GOT3 (cell line): ENCODE results near the gene CADM1.
"Not testable (repeated sequence)": the region's sequence is repeated elsewhere in the genome, so short reads cannot be mapped to it uniquely, and the experiment has no call there.

Experiments used
- DNase-seq: peaks from one replicate; lab custom pipeline; 2025; ENCODE audit warnings: mixed read lengths; lab: John Stamatoyannopoulos, UW

The CADM1 gene

GRCh38 chr11:115477410-115477809 lies 26.8 kb downstream of the CADM1 start:
- no peak for DNase-seq

DNA sequence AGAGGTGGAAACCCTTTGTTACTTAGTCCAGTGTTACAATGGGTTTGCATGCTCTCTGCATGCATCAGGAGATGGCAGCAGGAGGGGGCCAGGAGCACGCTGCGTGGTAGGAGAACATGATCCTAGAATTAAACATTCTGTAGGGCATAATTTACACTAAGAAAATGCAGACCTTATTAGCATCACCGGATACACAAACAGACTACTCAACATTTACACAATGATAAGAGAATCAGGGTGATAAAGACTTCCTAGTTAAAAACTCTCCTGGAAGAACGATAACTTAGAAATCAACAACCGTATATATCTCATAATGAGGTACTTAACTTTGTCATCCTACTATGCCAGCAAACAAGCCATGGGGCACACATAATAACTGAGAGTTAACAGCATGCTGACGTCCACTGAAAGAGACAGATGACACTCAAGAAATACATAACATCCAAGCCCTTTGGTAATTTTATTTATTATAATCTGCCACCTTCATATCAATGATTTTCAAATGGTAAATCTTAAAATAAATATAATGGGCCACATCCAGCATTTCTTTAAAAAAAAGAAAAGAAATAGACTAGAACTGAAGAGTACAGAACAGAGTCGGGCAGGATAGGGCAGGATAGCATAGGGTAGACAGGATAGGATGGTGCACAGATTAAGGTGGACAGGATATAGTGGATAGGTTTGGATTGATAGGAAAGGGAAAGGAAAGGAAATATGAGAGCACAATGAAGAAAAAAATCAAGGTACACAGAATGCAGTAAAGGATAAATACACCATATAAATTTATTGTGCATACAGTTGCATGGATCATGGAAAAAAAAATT lies 27.5 kb downstream of the CADM1 start:
- DNase-seq: no peak

GRCh38 chr11:115475564-115475963 lies 28.7 kb downstream of the CADM1 start:
- DNase-seq: no peak

DNA sequence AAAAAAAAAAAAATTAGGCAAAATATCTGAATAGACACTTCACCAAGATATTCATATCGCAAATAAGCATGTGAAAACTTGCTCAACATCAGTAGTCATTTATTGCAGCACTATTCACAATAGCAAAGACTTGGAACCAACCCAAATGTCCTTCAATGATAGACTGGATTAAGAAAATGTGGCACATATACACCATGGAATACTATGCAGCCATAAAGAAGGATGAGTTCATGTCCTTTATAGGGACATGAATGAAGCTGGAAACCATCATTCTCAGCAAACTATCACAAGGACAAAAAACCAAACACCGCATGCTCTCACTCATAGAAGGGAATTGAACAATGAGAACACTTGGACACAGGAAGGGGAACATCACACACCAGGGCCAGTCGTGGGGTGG lies 29.9 kb downstream of the CADM1 start:
- DNase-seq: not testable (repeated sequence)

DNA sequence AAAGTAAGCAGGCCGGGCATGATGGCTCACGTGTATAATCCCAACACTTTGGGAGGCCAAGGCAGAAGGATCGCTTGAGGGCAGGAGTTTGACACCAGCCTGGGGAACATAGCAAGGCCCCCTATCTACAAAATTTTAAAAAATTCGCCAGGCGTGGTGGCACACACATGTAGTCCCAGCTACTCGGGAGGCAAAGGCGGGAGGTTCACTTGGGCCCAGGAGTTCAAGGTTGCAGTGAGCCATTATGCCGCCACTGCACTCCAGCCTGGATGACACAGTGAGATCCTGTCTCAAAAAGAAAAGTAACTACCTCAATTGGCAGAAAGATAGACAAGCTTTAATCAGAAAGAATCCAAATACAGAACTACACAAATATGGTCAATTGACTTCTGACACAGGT lies 31.0 kb downstream of the CADM1 start:
- DNase-seq: no peak

GRCh38 chr11:115471367-115471766 lies 32.8 kb downstream of the CADM1 start:
- no peak for DNase-seq

DNA sequence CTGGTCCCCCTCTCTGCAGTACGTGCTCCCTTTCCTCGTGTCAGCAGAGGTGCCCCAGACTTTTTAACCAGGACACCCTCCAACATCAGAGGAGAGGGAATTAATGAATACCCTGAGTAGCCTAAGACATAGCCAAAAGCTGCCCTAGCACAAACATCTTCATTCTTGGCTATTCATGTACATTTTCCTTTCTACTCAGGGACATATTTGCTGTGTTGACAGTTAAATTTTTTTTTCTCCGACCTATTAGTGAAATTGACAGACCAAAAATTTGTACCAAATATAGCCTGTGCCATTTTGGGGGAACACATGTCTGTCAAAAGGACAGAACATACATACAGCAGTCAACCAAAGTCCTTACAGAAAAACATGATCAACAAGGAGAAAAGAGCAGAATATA lies 33.3 kb downstream of the CADM1 start:
- no peak for DNase-seq

- DNase-seq: no peak
These were observed 34.9 kb downstream of the CADM1 start for GRCh38 chr11:115469361-115469760.

GRCh38 chr11:115466122-115466521 lies 38.1 kb downstream of the CADM1 start:
- no peak for DNase-seq

DNA sequence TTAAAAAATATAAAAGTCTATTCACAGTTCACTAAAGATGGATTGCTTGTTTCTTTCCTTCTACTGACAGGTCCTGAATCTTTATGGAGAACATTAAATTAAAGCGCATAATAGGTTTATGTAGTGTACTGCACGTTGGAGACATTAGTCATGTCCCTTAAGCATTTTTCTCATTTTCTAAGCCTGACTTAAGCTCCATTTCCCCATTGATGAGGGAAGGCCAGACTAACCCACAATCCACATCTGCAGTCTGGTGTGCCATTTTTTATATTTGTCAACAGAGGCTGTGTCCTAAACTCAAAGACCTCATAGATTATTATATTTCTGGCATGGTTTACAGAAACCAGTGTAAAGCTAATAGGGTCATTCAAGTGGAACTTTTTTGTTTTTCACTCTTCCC lies 39.9 kb downstream of the CADM1 start:
- DNase-seq: no peak

- no peak for DNase-seq
These were observed 40.6 kb downstream of the CADM1 start for GRCh38 chr11:115463606-115464005.

GRCh38 chr11:115462757-115463156 lies 41.5 kb downstream of the CADM1 start:
- no peak for DNase-seq

GRCh38 chr11:115462004-115462541 lies 42.1 kb downstream of the CADM1 start:
- DNase-seq: no peak

DNA sequence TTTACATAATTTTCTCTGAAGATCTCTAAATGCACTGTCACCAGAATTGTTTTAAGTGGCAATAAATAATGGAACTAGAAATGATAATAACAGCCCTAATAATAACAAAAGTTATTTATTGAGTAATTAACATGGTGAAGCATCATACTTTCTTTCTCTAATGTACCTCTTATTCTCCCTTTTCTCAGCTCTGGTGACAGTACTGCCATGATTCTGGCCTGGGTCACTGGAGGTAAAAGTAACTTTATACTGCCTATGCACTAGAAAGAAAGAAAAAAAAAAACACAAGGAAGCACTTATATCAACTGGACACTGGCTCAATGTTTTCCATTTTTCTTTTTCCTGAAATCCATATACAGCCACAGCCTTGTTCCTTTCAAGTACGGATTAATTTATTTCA lies 43.7 kb downstream of the CADM1 start:
- DNase-seq: no peak

DNA sequence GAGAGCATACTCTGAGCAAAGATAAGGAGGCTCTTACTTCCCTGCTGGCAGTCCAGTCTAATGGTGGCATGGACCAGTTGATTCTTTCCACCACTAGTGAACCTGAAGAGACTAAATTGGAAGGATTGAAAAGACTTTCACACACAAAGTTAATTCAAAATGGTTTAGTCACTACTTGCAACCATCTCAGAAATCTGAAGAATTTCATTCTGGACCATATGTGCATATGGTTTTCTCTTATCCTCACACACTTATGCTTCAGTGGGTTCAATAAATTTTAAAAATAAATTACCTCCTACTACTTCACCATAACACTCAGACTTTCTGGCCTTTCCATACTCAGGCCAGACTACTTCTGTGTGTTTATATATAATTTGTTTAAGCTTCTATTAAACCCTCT lies 44.7 kb downstream of the CADM1 start:
- no peak for DNase-seq

GRCh38 chr11:115458877-115459276 lies 45.3 kb downstream of the CADM1 start:
- no peak for DNase-seq

DNA sequence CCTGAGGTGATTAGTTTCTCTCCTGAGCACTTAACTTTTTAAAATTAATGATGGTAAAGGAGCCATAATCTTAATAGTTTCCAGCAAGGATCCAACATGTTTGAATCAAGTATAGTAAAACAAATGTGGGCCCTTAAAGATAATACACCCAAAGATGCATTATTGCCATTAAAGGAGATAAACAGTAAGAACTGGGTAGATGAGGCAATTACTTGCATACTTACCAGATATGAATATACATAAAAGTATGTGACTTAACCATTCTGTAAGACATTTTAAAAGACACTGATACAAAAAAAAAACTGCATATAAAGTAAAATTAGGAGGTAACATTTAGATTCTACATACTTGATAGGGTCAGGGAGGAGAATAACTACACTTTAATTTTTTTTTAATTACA lies 48.2 kb downstream of the CADM1 start:
- DNase-seq: no peak

- DNase-seq: no peak
These were observed 48.6 kb downstream of the CADM1 start for GRCh38 chr11:115455613-115456012.

GRCh38 chr11:115454525-115454924 lies 49.7 kb downstream of the CADM1 start:
- no peak for DNase-seq

DNA sequence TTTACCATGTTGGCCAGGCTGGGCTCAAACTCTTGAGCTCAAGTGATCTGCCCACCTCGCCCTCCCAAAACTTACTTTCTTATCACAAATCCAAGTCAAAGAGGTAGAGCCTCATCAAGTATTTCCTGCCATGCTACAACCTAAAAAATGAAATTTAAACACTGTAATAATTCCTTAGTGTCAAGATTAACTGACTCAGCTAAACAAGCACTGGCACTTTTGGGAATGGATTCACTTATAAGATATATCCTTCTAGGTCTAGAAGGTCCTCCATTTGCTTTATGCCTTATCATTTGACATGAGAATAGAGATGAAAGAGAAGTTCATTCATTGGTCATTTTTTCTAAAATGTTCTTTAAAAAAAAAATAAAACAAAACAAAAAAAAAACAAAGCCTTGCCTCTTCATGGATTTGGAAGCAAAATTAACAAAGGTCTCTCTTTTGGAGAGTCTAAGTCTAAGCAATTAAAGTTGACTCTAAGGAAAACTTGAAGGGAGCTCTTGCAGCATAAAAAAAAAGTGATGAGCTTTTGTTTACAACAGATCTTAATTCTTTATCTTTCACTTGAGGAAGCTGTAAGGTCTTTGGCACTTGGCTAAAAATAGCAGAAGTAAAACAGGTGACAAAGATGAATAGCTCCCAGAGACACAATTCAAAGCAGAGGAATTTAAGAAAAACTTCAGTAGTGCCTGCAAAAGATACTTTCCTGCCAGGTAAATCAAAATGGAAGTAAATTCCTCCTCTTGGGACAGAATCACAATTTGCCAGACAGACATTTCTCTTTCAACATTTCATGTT lies 50.3 kb downstream of the CADM1 start:
- no peak for DNase-seq

DNA sequence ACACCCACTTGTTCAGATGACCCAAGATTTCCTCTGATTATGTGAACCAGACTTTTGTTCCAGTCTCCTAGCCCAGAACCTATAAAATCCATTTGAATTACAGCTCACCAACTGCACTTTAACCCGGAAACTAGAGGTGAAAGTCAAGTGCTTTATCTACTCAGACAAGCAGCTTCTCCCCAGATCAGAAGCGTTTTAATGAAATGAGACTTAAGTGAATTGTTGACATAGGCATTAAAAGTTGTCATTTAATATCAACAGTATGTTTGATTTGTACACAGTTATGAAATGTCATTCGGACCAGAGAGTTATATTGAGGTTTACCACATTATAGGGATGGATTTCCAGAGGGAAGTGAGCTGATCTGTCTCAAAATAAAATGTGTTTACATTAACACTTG lies 52.0 kb downstream of the CADM1 start:
- no peak for DNase-seq

DNA sequence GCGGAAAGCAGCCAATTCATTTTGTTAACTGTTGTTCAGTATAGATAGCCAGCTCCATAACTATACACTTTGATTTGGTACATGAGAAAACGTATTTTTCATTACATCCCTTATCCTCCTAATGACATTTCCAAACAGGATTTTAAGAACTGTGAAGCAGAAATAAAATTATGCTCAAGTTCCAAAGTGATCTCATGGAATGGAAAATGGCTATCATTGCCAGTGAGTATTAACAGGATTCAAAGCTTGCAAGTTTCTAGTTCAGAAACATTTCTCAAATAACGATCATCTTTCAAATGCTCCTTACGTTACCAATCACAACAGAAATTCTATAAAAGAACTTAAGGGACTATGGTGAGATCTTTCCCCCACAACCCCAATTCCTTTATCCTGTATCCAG lies 53.7 kb downstream of the CADM1 start:
- no peak for DNase-seq

DNA sequence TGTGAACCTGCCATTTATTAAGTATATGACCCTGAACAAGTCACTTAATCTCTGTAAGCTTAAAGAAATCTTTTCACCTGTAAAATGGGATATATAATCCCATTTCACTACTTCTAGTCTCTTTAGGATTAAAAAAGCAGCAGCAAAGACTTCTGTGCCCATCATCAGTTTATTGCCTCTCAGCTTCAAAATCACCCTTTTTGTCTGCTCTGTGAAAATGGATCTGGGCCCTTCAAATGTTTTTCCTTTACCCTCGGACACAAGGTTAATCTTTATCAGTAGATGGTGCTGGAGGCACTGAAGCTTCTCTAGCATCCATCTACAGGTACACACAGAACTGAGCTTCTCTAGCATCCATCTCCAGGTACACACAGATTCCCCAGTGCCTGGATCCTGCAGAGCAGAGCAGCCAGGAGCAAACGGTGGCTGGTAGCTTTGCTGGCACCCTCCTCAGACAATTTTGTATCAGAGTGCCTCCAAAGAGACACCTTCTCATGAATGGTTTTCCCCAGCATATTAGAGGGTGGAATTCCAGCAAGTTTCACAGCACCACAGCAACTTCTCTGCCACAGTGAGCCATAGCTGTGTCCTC lies 56.8 kb downstream of the CADM1 start:
- DNase-seq: no peak
